ENCODE results near the gene ZNF318.

DNA sequence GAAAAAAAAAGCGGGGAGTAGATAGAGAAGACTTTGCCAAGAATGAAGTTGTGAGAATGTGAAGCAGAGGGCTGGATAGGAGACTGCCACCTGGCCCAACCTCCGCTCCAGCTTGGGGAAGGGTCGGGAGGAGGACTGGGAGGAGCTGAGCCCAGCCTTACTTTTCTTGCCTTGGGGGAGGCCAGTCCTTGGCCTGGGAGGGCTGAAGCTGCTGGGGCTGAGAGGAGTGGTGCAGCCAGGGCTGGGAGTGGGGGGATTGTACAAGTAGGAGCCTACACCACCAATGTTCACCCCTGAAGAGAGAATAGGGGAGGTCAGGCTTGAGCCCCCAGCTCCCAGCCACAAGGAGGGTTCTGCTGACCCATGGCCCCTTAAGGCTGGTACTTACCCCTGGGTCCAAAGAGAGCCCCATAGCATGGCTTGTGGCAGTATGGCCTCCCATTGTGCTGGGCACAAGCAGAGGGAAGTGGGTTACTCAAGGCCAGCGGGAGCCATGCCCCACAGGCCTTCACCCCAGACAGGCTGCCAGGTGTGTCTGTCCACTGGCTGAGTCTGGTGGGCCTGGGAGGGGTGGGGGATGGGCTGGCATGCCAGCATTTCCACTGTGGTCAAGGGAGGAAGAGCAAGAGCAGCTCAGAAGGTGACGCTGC, 61.9 kb downstream of the ZNF318 start:
- TF ChIP-seq, protein P1, sequence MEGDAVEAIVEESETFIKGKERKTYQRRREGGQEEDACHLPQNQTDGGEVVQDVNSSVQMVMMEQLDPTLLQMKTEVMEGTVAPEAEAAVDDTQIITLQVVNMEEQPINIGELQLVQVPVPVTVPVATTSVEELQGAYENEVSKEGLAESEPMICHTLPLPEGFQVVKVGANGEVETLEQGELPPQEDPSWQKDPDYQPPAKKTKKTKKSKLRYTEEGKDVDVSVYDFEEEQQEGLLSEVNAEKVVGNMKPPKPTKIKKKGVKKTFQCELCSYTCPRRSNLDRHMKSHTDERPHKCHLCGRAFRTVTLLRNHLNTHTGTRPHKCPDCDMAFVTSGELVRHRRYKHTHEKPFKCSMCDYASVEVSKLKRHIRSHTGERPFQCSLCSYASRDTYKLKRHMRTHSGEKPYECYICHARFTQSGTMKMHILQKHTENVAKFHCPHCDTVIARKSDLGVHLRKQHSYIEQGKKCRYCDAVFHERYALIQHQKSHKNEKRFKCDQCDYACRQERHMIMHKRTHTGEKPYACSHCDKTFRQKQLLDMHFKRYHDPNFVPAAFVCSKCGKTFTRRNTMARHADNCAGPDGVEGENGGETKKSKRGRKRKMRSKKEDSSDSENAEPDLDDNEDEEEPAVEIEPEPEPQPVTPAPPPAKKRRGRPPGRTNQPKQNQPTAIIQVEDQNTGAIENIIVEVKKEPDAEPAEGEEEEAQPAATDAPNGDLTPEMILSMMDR (IDR thresholded peaks at IDR 0.05): no peak
- TF ChIP-seq POLR2AphosphoS5 (IDR thresholded peaks at IDR 0.05): no peak
- no peak for TF ChIP-seq EP300 (IDR thresholded peaks at IDR 0.05)
- TF ChIP-seq POLR2A (IDR thresholded peaks at IDR 0.05; ENCODE audit: low read depth): no peak

All from esophagus muscularis mucosa (tissue), 4 donors.